Measurements from ENCODE around the gene FAM151A. TPM values are rescaled to one million over a fixed set of nuclear protein-coding genes. Genes with fewer than 3 reads are reported as not detected.

FAM151A gene
- total and polyA plus RNA-seq, 2 experiments from 2014 or later: 0.10 TPM; not detected in 1

DNA sequence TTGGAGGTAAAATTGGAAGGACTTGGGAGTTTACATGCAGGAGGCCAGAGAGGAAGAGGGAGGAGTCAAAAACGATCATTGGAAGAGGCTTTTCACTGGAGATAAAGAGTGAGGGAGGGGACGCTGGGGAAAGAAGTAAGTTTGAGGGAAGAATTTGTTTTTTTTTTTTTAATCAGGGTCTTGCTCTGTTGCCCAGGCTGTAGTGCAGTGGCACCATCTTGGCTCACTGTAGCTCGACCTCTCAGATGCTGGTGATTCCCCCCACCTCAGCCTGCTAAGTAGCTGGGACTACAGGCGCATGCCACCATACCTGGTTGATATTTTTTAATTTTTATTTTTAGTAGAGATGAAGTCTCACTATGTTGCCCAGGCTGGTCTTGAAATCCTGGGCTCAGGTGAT is 17.0 kb upstream of the FAM151A start:
- Mint-ChIP-seq H3K4me3 (no peak overlapping the region), H3K27ac (no peak overlapping the region), H3K27me3 (ENCODE audit: insufficient read depth, low read depth, poor library complexity) (peaks cover 8% of the 10 kb centered on the region), H3K9me3 (peaks cover 31% of the 10 kb centered on the region), H3K4me1 (no peaks in the 10 kb centered on the region), H3K36me3 (ENCODE audit: low read depth) (peaks cover 10% of the 10 kb centered on the region; the same call in 1 of the 3 replicates)
- Histone ChIP-seq H3K79me2 (replicated peaks; ENCODE audit: insufficient read depth) (no peaks in the 10 kb centered on the region), H3K27ac (ENCODE audit: low read depth) (no peak overlapping the region), H2AFZ (peak overlapping the region; percentile 78; the same call in 1 of the 2 replicates), H3K4me3 (no peak overlapping the region), H3K4me1 (ENCODE audit: insufficient read depth) (no peaks in the 10 kb centered on the region), H4K20me1 (replicated peaks; ENCODE audit: insufficient read depth) (no peaks in the 10 kb centered on the region), H3F3A (replicated peaks; ENCODE audit: low read depth) (no peaks in the 10 kb centered on the region), H3K36me3 (ENCODE audit: insufficient read depth) (no peaks in the 10 kb centered on the region), H3K4me2 (no peak overlapping the region), H3K27me3 (ENCODE audit: insufficient read depth) (no peaks in the 10 kb centered on the region), H3K9me2 (ENCODE audit: insufficient read depth) (no peaks in the 10 kb centered on the region)
- DNase-seq (ENCODE audit: low spot score) (no peak), ATAC-seq (no peak)
- no peak for TF ChIP-seq EZH2 (IDR thresholded peaks at IDR 0.05; ENCODE audit: low read depth, unreplicated experiment)
- TF ChIP-seq POLR2AphosphoS5 (IDR thresholded peaks at IDR 0.05; ENCODE audit: low read depth): no peak
- TF ChIP-seq, protein P1, sequence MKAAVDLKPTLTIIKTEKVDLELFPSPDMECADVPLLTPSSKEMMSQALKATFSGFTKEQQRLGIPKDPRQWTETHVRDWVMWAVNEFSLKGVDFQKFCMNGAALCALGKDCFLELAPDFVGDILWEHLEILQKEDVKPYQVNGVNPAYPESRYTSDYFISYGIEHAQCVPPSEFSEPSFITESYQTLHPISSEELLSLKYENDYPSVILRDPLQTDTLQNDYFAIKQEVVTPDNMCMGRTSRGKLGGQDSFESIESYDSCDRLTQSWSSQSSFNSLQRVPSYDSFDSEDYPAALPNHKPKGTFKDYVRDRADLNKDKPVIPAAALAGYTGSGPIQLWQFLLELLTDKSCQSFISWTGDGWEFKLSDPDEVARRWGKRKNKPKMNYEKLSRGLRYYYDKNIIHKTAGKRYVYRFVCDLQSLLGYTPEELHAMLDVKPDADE (IDR thresholded peaks at IDR 0.05): no peak
- TF ChIP-seq, protein P2, sequence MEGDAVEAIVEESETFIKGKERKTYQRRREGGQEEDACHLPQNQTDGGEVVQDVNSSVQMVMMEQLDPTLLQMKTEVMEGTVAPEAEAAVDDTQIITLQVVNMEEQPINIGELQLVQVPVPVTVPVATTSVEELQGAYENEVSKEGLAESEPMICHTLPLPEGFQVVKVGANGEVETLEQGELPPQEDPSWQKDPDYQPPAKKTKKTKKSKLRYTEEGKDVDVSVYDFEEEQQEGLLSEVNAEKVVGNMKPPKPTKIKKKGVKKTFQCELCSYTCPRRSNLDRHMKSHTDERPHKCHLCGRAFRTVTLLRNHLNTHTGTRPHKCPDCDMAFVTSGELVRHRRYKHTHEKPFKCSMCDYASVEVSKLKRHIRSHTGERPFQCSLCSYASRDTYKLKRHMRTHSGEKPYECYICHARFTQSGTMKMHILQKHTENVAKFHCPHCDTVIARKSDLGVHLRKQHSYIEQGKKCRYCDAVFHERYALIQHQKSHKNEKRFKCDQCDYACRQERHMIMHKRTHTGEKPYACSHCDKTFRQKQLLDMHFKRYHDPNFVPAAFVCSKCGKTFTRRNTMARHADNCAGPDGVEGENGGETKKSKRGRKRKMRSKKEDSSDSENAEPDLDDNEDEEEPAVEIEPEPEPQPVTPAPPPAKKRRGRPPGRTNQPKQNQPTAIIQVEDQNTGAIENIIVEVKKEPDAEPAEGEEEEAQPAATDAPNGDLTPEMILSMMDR (conservative IDR thresholded peaks at IDR 0.05; ENCODE audit: low read depth in 2 of 2): no peak
- no peak for TF ChIP-seq ZNF114 (CRISPR knock-in tag; IDR thresholded peaks at IDR 0.05)
- no peak for TF ChIP-seq CREB1 (CRISPR knock-in tag; IDR thresholded peaks at IDR 0.05; ENCODE audit: low read depth)
- no peak for TF ChIP-seq JUNB (IDR thresholded peaks at IDR 0.05; ENCODE audit: unreplicated experiment)
- TF ChIP-seq NANOG (IDR thresholded peaks at IDR 0.05; ENCODE audit: borderline replicate concordance): no peak
- no peak for TF ChIP-seq EZH2phosphoT487 (IDR thresholded peaks at IDR 0.05; ENCODE audit: unreplicated experiment)
- no peak for TF ChIP-seq ZNF331 (CRISPR knock-in tag; IDR thresholded peaks at IDR 0.05; ENCODE audit: low read depth)
- no peak for TF ChIP-seq STAT1 (IDR thresholded peaks at IDR 0.05; ENCODE audit: unreplicated experiment)
- TF ChIP-seq, protein P3, sequence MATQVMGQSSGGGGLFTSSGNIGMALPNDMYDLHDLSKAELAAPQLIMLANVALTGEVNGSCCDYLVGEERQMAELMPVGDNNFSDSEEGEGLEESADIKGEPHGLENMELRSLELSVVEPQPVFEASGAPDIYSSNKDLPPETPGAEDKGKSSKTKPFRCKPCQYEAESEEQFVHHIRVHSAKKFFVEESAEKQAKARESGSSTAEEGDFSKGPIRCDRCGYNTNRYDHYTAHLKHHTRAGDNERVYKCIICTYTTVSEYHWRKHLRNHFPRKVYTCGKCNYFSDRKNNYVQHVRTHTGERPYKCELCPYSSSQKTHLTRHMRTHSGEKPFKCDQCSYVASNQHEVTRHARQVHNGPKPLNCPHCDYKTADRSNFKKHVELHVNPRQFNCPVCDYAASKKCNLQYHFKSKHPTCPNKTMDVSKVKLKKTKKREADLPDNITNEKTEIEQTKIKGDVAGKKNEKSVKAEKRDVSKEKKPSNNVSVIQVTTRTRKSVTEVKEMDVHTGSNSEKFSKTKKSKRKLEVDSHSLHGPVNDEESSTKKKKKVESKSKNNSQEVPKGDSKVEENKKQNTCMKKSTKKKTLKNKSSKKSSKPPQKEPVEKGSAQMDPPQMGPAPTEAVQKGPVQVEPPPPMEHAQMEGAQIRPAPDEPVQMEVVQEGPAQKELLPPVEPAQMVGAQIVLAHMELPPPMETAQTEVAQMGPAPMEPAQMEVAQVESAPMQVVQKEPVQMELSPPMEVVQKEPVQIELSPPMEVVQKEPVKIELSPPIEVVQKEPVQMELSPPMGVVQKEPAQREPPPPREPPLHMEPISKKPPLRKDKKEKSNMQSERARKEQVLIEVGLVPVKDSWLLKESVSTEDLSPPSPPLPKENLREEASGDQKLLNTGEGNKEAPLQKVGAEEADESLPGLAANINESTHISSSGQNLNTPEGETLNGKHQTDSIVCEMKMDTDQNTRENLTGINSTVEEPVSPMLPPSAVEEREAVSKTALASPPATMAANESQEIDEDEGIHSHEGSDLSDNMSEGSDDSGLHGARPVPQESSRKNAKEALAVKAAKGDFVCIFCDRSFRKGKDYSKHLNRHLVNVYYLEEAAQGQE (IDR thresholded peaks at IDR 0.05; ENCODE audit: unreplicated experiment): no peak
- TF ChIP-seq, protein P4, sequence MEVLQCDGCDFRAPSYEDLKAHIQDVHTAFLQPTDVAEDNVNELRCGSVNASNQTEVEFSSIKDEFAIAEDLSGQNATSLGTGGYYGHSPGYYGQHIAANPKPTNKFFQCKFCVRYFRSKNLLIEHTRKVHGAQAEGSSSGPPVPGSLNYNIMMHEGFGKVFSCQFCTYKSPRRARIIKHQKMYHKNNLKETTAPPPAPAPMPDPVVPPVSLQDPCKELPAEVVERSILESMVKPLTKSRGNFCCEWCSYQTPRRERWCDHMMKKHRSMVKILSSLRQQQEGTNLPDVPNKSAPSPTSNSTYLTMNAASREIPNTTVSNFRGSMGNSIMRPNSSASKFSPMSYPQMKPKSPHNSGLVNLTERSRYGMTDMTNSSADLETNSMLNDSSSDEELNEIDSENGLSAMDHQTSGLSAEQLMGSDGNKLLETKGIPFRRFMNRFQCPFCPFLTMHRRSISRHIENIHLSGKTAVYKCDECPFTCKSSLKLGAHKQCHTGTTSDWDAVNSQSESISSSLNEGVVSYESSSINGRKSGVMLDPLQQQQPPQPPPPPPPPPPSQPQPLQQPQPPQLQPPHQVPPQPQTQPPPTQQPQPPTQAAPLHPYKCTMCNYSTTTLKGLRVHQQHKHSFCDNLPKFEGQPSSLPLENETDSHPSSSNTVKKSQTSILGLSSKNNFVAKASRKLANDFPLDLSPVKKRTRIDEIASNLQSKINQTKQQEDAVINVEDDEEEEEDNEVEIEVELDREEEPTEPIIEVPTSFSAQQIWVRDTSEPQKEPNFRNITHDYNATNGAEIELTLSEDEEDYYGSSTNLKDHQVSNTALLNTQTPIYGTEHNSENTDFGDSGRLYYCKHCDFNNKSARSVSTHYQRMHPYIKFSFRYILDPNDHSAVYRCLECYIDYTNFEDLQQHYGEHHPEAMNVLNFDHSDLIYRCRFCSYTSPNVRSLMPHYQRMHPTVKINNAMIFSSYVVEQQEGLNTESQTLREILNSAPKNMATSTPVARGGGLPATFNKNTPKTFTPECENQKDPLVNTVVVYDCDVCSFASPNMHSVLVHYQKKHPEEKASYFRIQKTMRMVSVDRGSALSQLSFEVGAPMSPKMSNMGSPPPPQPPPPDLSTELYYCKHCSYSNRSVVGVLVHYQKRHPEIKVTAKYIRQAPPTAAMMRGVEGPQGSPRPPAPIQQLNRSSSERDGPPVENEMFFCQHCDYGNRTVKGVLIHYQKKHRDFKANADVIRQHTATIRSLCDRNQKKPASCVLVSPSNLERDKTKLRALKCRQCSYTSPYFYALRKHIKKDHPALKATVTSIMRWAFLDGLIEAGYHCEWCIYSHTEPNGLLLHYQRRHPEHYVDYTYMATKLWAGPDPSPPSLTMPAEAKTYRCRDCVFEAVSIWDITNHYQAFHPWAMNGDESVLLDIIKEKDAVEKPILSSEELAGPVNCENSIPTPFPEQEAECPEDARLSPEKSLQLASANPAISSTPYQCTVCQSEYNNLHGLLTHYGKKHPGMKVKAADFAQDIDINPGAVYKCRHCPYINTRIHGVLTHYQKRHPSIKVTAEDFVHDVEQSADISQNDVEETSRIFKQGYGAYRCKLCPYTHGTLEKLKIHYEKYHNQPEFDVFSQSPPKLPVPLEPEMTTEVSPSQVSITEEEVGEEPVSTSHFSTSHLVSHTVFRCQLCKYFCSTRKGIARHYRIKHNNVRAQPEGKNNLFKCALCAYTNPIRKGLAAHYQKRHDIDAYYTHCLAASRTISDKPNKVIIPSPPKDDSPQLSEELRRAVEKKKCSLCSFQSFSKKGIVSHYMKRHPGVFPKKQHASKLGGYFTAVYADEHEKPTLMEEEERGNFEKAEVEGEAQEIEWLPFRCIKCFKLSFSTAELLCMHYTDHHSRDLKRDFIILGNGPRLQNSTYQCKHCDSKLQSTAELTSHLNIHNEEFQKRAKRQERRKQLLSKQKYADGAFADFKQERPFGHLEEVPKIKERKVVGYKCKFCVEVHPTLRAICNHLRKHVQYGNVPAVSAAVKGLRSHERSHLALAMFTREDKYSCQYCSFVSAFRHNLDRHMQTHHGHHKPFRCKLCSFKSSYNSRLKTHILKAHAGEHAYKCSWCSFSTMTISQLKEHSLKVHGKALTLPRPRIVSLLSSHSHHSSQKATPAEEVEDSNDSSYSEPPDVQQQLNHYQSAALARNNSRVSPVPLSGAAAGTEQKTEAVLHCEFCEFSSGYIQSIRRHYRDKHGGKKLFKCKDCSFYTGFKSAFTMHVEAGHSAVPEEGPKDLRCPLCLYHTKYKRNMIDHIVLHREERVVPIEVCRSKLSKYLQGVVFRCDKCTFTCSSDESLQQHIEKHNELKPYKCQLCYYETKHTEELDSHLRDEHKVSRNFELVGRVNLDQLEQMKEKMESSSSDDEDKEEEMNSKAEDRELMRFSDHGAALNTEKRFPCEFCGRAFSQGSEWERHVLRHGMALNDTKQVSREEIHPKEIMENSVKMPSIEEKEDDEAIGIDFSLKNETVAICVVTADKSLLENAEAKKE (CRISPR knock-in tag; IDR thresholded peaks at IDR 0.05): no peak

Measured in GM23338 (cell line).